Measurements from ENCODE around the gene CDHR3.

GRCh38 chr7:106042196-106042611 lies 79.1 kb downstream of the CDHR3 start:
- no peak for TF ChIP-seq EZH2 (IDR thresholded peaks at IDR 0.05)
- TF ChIP-seq, protein P1, sequence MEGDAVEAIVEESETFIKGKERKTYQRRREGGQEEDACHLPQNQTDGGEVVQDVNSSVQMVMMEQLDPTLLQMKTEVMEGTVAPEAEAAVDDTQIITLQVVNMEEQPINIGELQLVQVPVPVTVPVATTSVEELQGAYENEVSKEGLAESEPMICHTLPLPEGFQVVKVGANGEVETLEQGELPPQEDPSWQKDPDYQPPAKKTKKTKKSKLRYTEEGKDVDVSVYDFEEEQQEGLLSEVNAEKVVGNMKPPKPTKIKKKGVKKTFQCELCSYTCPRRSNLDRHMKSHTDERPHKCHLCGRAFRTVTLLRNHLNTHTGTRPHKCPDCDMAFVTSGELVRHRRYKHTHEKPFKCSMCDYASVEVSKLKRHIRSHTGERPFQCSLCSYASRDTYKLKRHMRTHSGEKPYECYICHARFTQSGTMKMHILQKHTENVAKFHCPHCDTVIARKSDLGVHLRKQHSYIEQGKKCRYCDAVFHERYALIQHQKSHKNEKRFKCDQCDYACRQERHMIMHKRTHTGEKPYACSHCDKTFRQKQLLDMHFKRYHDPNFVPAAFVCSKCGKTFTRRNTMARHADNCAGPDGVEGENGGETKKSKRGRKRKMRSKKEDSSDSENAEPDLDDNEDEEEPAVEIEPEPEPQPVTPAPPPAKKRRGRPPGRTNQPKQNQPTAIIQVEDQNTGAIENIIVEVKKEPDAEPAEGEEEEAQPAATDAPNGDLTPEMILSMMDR (IDR thresholded peaks at IDR 0.05) = no peak

Data from neural progenitor cell (in vitro differentiated cells).